ENCODE results near the gene HTRA3.

- TF ChIP-seq EZH2 (IDR thresholded peaks at IDR 0.05) (no peak), POLR2AphosphoS5 (IDR thresholded peaks at IDR 0.05; ENCODE audit: borderline replicate concordance, low read depth, low read length) (no peak), FOXP2 (optimal IDR thresholded peaks at IDR 0.05; ENCODE audit: control extremely low read depth, extremely low read length, insufficient read depth) (no peak)
These were observed 68.9 kb downstream of the HTRA3 start for GRCh38 chr4:8338351-8338961.
